H9 (cell line): ENCODE results near the gene POLN. TPM values are rescaled to one million over a fixed set of nuclear protein-coding genes. Genes with fewer than 3 reads are reported as not detected.

ENCODE experiments used
- DNase-seq: peaks from one replicate; pipeline ENCODE4 v3.0.0-alpha.2; 2017
- H2AFZ ChIP-seq: one replicate; pipeline ENCODE4 v1.6.1; 2013; ENCODE audit warnings: mild to moderate bottlenecking, low read length, control low read depth, moderate library complexity
- H2AK5ac ChIP-seq: 2 replicates; pipeline ENCODE4 v1.6.1; 2013; ENCODE audit warnings: low read length, control low read depth, mixed read lengths; ENCODE audit not compliant: insufficient read length
- H2BK120ac ChIP-seq: one replicate; pipeline ENCODE4 v1.6.1; 2013; ENCODE audit warnings: low read depth, mild to moderate bottlenecking, low read length, control low read depth, inconsistent platforms; ENCODE audit not compliant: poor library complexity, severe bottlenecking
- H2BK12ac ChIP-seq: 2 replicates; pipeline ENCODE4 v1.6.1; 2013; ENCODE audit warnings: low read length, control low read depth, mixed read lengths, low read depth; ENCODE audit not compliant: insufficient read length
- H2BK15ac ChIP-seq: 2 replicates; pipeline ENCODE4 v1.6.1; 2013; ENCODE audit warnings: low read depth, low read length, control low read depth
- H2BK20ac ChIP-seq: one replicate; pipeline ENCODE4 v1.6.1; 2013; ENCODE audit warnings: low read depth, mild to moderate bottlenecking, low read length, control low read depth, inconsistent platforms; ENCODE audit not compliant: poor library complexity, severe bottlenecking
- H2BK5ac ChIP-seq: 2 replicates; pipeline ENCODE4 v1.6.1; 2013; ENCODE audit warnings: low read length, control low read depth, mixed read lengths; ENCODE audit not compliant: insufficient read length
- H3K14ac ChIP-seq: 2 replicates; pipeline ENCODE4 v1.6.1; 2013; ENCODE audit warnings: low read length, control low read depth; ENCODE audit not compliant: insufficient read depth
- H3K18ac ChIP-seq: 2 replicates; pipeline ENCODE4 v1.6.1; 2013; ENCODE audit warnings: low read depth, mild to moderate bottlenecking, mixed read lengths, low read length, control low read depth; ENCODE audit not compliant: insufficient read length
- H3K23ac ChIP-seq: 2 replicates; pipeline ENCODE4 v1.6.1; 2013; ENCODE audit warnings: low read length, control low read depth, mixed read lengths, low read depth; ENCODE audit not compliant: insufficient read length
- H3K23me2 ChIP-seq: 2 replicates; pipeline ENCODE4 v1.6.1; 2013; ENCODE audit warnings: low read depth, mild to moderate bottlenecking, mixed read lengths, low read length, control low read depth; ENCODE audit not compliant: insufficient read length, poor library complexity, severe bottlenecking
- H3K27ac ChIP-seq: 2 replicates; pipeline ENCODE4 v1.5.1; 2013; ENCODE audit warnings: low read length, control low read depth, mixed read lengths, low read depth; ENCODE audit not compliant: insufficient read length
- H3K27me3 ChIP-seq: 2 replicates; pipeline ENCODE4 v1.6.1; 2013; ENCODE audit warnings: low read length, control low read depth, inconsistent platforms; ENCODE audit not compliant: insufficient read depth
- H3K4ac ChIP-seq: 2 replicates; pipeline ENCODE4 v1.6.1; 2013; ENCODE audit warnings: low read depth, mild to moderate bottlenecking, control low read depth, inconsistent platforms, low read length, moderate library complexity
- H3K4me1 ChIP-seq: 2 replicates; pipeline ENCODE4 v1.6.1; 2013; ENCODE audit warnings: low read length, control low read depth, inconsistent platforms; ENCODE audit not compliant: insufficient read depth
- H3K4me2 ChIP-seq: 2 replicates; pipeline ENCODE4 v1.6.1; 2013; ENCODE audit warnings: low read length, control low read depth, mixed read lengths; ENCODE audit not compliant: insufficient read length, insufficient read depth
- H3K56ac ChIP-seq: 2 replicates; pipeline ENCODE4 v1.6.1; 2013; ENCODE audit warnings: low read depth, mild to moderate bottlenecking, mixed read lengths, low read length, control low read depth; ENCODE audit not compliant: insufficient read length
- H3K79me1 ChIP-seq: 2 replicates; pipeline ENCODE4 v1.6.1; 2013; ENCODE audit warnings: low read depth, mild to moderate bottlenecking, moderate library complexity, low read length, control low read depth, inconsistent platforms; ENCODE audit not compliant: insufficient read depth, poor library complexity, severe bottlenecking
- H3K79me2 ChIP-seq: 2 replicates; pipeline ENCODE4 v1.6.1; 2013; ENCODE audit warnings: low read length, control low read depth, inconsistent platforms; ENCODE audit not compliant: insufficient read depth
- H3K9ac ChIP-seq: 2 replicates; pipeline ENCODE4 v1.6.1; 2013; ENCODE audit warnings: low read length, control low read depth, mixed read lengths; ENCODE audit not compliant: insufficient read length; ENCODE audit errors: extremely low read depth
- H3K9me3 ChIP-seq: one replicate; pipeline ENCODE4 v1.6.1; 2013; ENCODE audit warnings: low read depth, low read length, inconsistent platforms; ENCODE audit not compliant: control insufficient read depth
- H3T11ph ChIP-seq: one replicate; pipeline ENCODE4 v1.6.1; 2013; ENCODE audit warnings: mild to moderate bottlenecking, low read length, control low read depth, inconsistent platforms
- H4K20me1 ChIP-seq: one replicate; pipeline ENCODE4 v1.6.1; 2013; ENCODE audit not compliant: control insufficient read depth, insufficient read length, insufficient read depth
- H4K5ac ChIP-seq: 2 replicates; pipeline ENCODE4 v1.6.1; 2013; ENCODE audit warnings: low read depth, mild to moderate bottlenecking, mixed read lengths, low read length, control low read depth; ENCODE audit not compliant: insufficient read length
- H4K8ac ChIP-seq: replicated peaks from 2 replicates; pipeline ENCODE4 v1.6.1; 2013; ENCODE audit warnings: low read length, control low read depth, mixed read lengths, low read depth; ENCODE audit not compliant: insufficient read length
- H4K91ac ChIP-seq: 2 replicates; pipeline ENCODE4 v1.6.1; 2013; ENCODE audit warnings: low read depth, mild to moderate bottlenecking, moderate library complexity, mixed read lengths, low read length, control low read depth; ENCODE audit not compliant: insufficient read length
- H3K27ac Mint-ChIP-seq, 3 experiments: 2 replicates in 2 of 3; 3 replicates in 1 of 3; pipeline ENCODE4 v1.8.0; 2020 to 2021; ENCODE audit warnings: mixed read lengths in 3 of 3, mild to moderate bottlenecking in 1 of 3, moderate library complexity in 1 of 3
- H3K27me3 Mint-ChIP-seq: 2 replicates; pipeline ENCODE4 v1.8.0; 2021; ENCODE audit warnings: low read depth, mild to moderate bottlenecking, moderate library complexity, mixed read lengths
- H3K36me3 Mint-ChIP-seq, 3 experiments: 2 replicates in 2 of 3; 3 replicates in 1 of 3; pipeline ENCODE4 v1.8.0; 2020 to 2021; ENCODE audit warnings: low read depth in 3 of 3, mixed read lengths in 3 of 3; ENCODE audit not compliant: insufficient read depth in 1 of 3
- H3K4me1 Mint-ChIP-seq, 2 experiments: 2 replicates each; pipeline ENCODE4 v1.8.0; 2020; ENCODE audit warnings: mixed read lengths in 2 of 2
- H3K4me3 Mint-ChIP-seq, 2 experiments: 2 replicates in 1 of 2; 3 replicates in 1 of 2; pipeline ENCODE4 v1.8.0; 2020 to 2021; ENCODE audit warnings: mild to moderate bottlenecking in 2 of 2, mixed read lengths in 2 of 2, moderate library complexity in 1 of 2
- H3K9me3 Mint-ChIP-seq, 2 experiments: 2 replicates in 1 of 2; 3 replicates in 1 of 2; pipeline ENCODE4 v1.8.0; 2020; ENCODE audit warnings: mild to moderate bottlenecking in 2 of 2, mixed read lengths in 2 of 2, moderate library complexity in 1 of 2
- CTCF ChIP-seq: fragments of 200-600 bp; sonication (generic); conservative IDR thresholded peaks from 3 replicates; pipeline ENCODE4 v1.8.0; 2021; ENCODE audit warnings: antibody characterized with exemption, mild to moderate bottlenecking
- WGBS: extraction: QIAGEN DNeasy Blood & Tissue Kit; methylation state at CpG from one replicate; pipeline ENCODE4 v1.1.7; 2013; ENCODE audit warnings: missing lambda C conversion rate, low lambda C conversion rate, mixed read lengths; ENCODE audit not compliant: insufficient read length; ENCODE audit errors: extremely low coverage; 5-methylcytosine and 5-hydroxymethylcytosine counted together
- total RNA-seq: library from RNA; stranded (reverse); gene quantifications from 2 replicates; pipeline ENCODE4 v1.2.1, GENCODE V29; 2021

The POLN gene
- total RNA-seq, 1 experiment from 2014 or later: 0.74 TPM

- H3T11ph ChIP-seq: no peak overlapping the region
- H3K79me2 ChIP-seq: no peaks in the 10 kb centered on the region
- H3K4me3 Mint-ChIP-seq: no peak overlapping the region
- H3K23me2 ChIP-seq: no peaks in the 10 kb centered on the region
- no peak for TF ChIP-seq CTCF
- no peak overlapping the region for H3K27ac ChIP-seq
- H2BK15ac ChIP-seq: no peak overlapping the region
- H3K79me1 ChIP-seq: no peaks in the 10 kb centered on the region
- no peaks in the 10 kb centered on the region for H3K9me3 Mint-ChIP-seq
- H3K27me3 Mint-ChIP-seq: peaks cover 6% of the 10 kb centered on the region
- no peaks in the 10 kb centered on the region for H4K20me1 ChIP-seq
- H3K27me3 ChIP-seq: no peaks in the 10 kb centered on the region
- no peak overlapping the region for H3K4ac ChIP-seq
- no peak overlapping the region for H2BK5ac ChIP-seq
- no peak overlapping the region for H2BK20ac ChIP-seq
- H3K9me3 ChIP-seq: no peaks in the 10 kb centered on the region
- H3K4me1 ChIP-seq: no peaks in the 10 kb centered on the region
- no peak overlapping the region for H3K9ac ChIP-seq
- no peaks in the 10 kb centered on the region for H3K36me3 Mint-ChIP-seq
- no CpG with 5 or more reads among the region's 15 CpGs for WGBS
- peaks cover 0 to 3% of the 10 kb centered on the region in 2 experiments; a peak in 1 of 4 replicates for H3K4me1 Mint-ChIP-seq
- no peak overlapping the region for H4K91ac ChIP-seq
- H3K18ac ChIP-seq: no peak overlapping the region
- no peak overlapping the region for H4K5ac ChIP-seq
- H2BK12ac ChIP-seq: no peak overlapping the region
- no peak overlapping the region for H3K4me2 ChIP-seq
- no peak overlapping the region for H2AK5ac ChIP-seq
- no peak overlapping the region for H2AFZ ChIP-seq
- H3K23ac ChIP-seq: no peak overlapping the region
- H3K27ac Mint-ChIP-seq: no peak overlapping the region
- H3K56ac ChIP-seq: no peak overlapping the region
- no peak overlapping the region for H3K14ac ChIP-seq
- H4K8ac ChIP-seq: no peak overlapping the region
- DNase-seq: no peak
- no peak overlapping the region for H2BK120ac ChIP-seq
Observed at GRCh38 chr4:2083116-2083825, 158.7 kb downstream of the POLN start.
